Activated gamma-delta T cell treated with anti-CD3 and anti-CD28 coated beads, Interleukin-2, amount 50 U/mL, for 16 hours (primary cell): Measurements from ENCODE around the gene KRTAP16-1.
"Not testable (repeated sequence)": the region's sequence is repeated elsewhere in the genome, so short reads cannot be mapped to it uniquely, and the experiment has no call there.

Experiments
- DNase-seq: peaks from one replicate; pipeline ENCODE4 v3.0.0-alpha.2; 2020; ENCODE audit warnings: low read depth

Gene KRTAP16-1

GRCh38 chr17:41301916-41302901 lies 6.9 kb downstream of the KRTAP16-1 start, which contains the start of gene KRTAP29-1:
Gene KRTAP29-1 (minus strand): TSS chr17:41302851. CDS start chr17:41302851, 0 bp downstream.
- no peak for DNase-seq

- DNase-seq: no peak
These were observed 7.8 kb downstream of the KRTAP16-1 start for GRCh38 chr17:41301204-41301790.

GRCh38 chr17:41298458-41299135 lies 10.5 kb downstream of the KRTAP16-1 start:
- DNase-seq: no peak

- no peak for DNase-seq
These were observed 12.3 kb downstream of the KRTAP16-1 start for GRCh38 chr17:41296846-41297245.

- DNase-seq: no peak
These were observed 15.1 kb downstream of the KRTAP16-1 start for GRCh38 chr17:41294016-41294415.

- DNase-seq: no peak
These were observed 22.1 kb downstream of the KRTAP16-1 start for GRCh38 chr17:41287050-41287449.

- no peak for DNase-seq
These were observed 24.6 kb downstream of the KRTAP16-1 start for GRCh38 chr17:41284546-41284945.

GRCh38 chr17:41284043-41284442 lies 25.1 kb downstream of the KRTAP16-1 start:
- DNase-seq: no peak

GRCh38 chr17:41278176-41278955 lies 30.7 kb downstream of the KRTAP16-1 start:
- DNase-seq: no peak

- not testable (repeated sequence) for DNase-seq
These were observed 33.4 kb downstream of the KRTAP16-1 start, which contains the start of gene KRTAP9-7 for GRCh38 chr17:41275648-41276190. Gene KRTAP9-7 (plus strand): TSS chr17:41275698. CDS start chr17:41275698, 0 bp downstream.

GRCh38 chr17:41271858-41272257 lies 37.3 kb downstream of the KRTAP16-1 start:
- DNase-seq: no peak

- not testable (repeated sequence) for DNase-seq
These were observed 37.8 kb downstream of the KRTAP16-1 start for GRCh38 chr17:41271323-41271722.

GRCh38 chr17:41267711-41268110 lies 41.4 kb downstream of the KRTAP16-1 start:
- no peak for DNase-seq

- DNase-seq: no peak
These were observed 44.0 kb downstream of the KRTAP16-1 start, which contains the start of gene KRTAP9-6 for GRCh38 chr17:41265078-41265477. Gene KRTAP9-6 (plus strand): TSS chr17:41265378. CDS start chr17:41265378, 0 bp downstream.

GRCh38 chr17:41264599-41264998 lies 44.5 kb downstream of the KRTAP16-1 start:
- DNase-seq: no peak

- no peak for DNase-seq
These were observed 45.9 kb downstream of the KRTAP16-1 start for GRCh38 chr17:41263212-41263611.

- no peak for DNase-seq
These were observed 50.7 kb downstream of the KRTAP16-1 start for GRCh38 chr17:41258406-41258805.
